ENCODE data around the gene DYTN. TPM values are rescaled to one million over a fixed set of nuclear protein-coding genes. Genes with fewer than 3 reads are reported as not detected.
A peak's percentile ranks its signal among the peaks of the same experiment; 100 is the strongest.

Gene DYTN, protein sequence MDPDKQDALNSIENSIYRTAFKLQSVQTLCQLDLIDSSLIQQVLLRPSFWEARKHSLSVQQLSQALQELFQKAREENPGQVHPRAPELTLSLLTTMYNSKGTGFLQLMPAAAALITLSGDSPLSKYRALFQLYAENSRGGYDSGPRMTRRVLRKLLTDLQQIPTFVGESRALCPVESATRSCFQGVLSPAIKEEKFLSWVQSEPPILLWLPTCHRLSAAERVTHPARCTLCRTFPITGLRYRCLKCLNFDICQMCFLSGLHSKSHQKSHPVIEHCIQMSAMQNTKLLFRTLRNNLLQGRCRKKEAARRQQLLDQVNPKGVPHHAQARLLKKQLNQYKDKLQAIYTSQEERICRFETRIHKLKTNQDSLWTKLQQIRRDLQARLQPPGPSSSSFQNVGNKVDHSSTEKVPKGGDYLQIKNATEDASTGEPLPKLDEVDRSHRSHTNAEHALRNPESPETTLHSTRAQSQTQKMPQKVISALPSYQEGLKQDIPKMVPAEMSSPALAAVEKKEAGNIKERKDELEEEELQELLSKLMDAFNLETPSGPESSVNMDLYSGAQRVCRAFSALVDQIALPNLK
- not detected for total RNA-seq
- 1.2 TPM for total RNA-seq (2013)

DNA sequence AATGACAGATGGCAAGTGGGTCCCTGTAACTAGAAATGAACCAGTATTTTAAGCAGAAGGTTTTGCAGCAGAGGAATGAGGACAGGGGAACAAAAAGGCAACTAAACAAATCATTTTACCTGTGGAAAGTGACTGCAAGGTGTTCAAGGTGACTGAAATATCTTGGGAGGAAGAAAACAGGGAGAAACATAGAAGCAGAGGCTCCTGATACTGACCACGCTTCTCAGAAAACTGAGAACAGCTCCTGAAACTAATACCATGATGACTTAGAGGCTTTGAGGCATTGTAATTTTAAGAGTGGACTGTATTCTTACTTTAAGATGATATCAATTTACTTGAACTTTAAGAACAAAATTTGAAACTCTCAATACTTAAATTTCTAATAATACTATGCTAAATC, at the start of gene DYTN:
Gene DYTN (minus strand): TSS at position 101 of the 400 bp plus-strand sequence. CDS start 117 bp downstream, outside the sequence.
- Mint-ChIP-seq H3K27me3 (ENCODE audit: low read depth in 2 of 2) (peaks cover 20 to 25% of the 10 kb centered on the region in 2 donors), H3K9me3 (peaks cover 0 to 2% of the 10 kb centered on the region in 2 donors), H3K4me3 (no peak within 1 kb of the TSS), H3K4me1 (no peaks in the 10 kb centered on the region), H3K27ac (no peak within 1 kb of the TSS), H3K36me3 (no peaks in the 10 kb centered on the region)
- 90% methylated on average over 1 of the region's 1 CpG for WGBS (ENCODE audit: insufficient coverage)
- ATAC-seq, result no peak
- H3K4me3 ChIP-seq (ENCODE audit: low read length), result no peak within 1 kb of the TSS
- no peaks in the 10 kb centered on the region for H3K4me1 ChIP-seq (ENCODE audit: control insufficient read depth, insufficient read depth, low read length)
- no peaks in the 10 kb centered on the region for H3K9me3 ChIP-seq (ENCODE audit: control insufficient read depth, insufficient read depth, low read length)
- H3K27me3 ChIP-seq (ENCODE audit: control insufficient read depth, insufficient read depth, low read length), result no peaks in the 10 kb centered on the region
- DNase-seq, result no peak
- TF ChIP-seq, protein P1, sequence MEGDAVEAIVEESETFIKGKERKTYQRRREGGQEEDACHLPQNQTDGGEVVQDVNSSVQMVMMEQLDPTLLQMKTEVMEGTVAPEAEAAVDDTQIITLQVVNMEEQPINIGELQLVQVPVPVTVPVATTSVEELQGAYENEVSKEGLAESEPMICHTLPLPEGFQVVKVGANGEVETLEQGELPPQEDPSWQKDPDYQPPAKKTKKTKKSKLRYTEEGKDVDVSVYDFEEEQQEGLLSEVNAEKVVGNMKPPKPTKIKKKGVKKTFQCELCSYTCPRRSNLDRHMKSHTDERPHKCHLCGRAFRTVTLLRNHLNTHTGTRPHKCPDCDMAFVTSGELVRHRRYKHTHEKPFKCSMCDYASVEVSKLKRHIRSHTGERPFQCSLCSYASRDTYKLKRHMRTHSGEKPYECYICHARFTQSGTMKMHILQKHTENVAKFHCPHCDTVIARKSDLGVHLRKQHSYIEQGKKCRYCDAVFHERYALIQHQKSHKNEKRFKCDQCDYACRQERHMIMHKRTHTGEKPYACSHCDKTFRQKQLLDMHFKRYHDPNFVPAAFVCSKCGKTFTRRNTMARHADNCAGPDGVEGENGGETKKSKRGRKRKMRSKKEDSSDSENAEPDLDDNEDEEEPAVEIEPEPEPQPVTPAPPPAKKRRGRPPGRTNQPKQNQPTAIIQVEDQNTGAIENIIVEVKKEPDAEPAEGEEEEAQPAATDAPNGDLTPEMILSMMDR (IDR thresholded peaks at IDR 0.05), result no peak
- H3K36me3 ChIP-seq (ENCODE audit: control insufficient read depth, insufficient read depth, low read length), result no peaks in the 10 kb centered on the region
- no peak within 1 kb of the TSS for H3K27ac ChIP-seq (ENCODE audit: low read length)
- intact Hi-C loops (cut with micrococcal nuclease), result no loop called here

DNA sequence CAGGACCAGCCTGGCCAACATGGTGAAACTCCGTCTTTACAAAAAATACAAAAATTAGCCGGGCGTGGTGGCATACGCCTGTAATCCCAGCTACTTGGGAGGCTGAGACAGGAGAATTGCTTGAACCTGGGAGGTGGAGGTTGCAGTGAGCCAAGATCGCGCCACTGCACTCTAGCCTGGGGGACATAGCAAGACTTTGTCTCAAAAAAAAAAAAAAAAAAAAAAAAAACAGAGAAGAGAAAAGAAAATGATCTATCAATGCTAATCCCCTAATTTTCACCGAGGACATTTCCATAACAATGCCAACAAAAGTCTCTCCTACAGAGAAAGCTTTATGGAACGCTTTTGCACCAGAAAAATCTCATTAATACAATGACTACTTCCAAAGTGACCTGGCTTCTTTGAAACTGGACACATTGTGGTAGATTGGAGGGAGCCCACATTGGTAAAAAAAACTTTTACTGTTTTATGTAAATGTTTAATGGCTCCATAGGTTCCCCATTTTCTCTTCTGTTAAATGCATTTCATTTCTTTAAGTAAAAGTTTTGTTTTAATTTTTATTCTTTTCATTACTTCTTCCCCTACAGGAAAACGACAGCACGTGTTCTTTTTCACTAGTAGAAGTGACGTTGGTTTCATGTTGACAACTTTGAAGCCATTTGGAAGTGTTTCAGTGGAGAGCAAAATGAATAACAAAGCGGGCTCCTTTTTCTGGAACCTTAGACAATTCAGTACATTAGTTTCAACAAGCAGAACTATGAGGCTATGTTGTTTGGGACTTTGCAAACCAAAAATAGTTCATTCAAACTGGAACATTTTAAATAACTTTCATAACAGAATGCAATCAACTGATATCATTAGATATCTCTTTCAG, 48.1 kb upstream of the DYTN start:
- Histone ChIP-seq H3K27me3 (ENCODE audit: control insufficient read depth, insufficient read depth, low read length) (peaks cover 2% of the 10 kb centered on the region), H3K9me3 (ENCODE audit: control insufficient read depth, insufficient read depth, low read length) (no peaks in the 10 kb centered on the region), H3K27ac (ENCODE audit: low read length) (peak overlapping the region; percentile 86), H3K36me3 (ENCODE audit: control insufficient read depth, insufficient read depth, low read length) (peaks cover 22% of the 10 kb centered on the region), H3K4me3 (ENCODE audit: low read length) (peak overlapping the region; percentile 54), H3K4me1 (ENCODE audit: control insufficient read depth, insufficient read depth, low read length) (peaks cover 11% of the 10 kb centered on the region)
- Mint-ChIP-seq H3K4me3 (peak overlapping the region; percentile 91), H3K9me3 (no peaks in the 10 kb centered on the region), H3K27me3 (ENCODE audit: low read depth in 2 of 2) (peaks cover 0 to 2% of the 10 kb centered on the region in 2 donors), H3K27ac (peak overlapping the region in 1 of 2 donors; percentile 92), H3K36me3 (no peaks in the 10 kb centered on the region), H3K4me1 (peaks cover 19 to 22% of the 10 kb centered on the region in 2 donors)
- no peak for ATAC-seq
- TF ChIP-seq, protein P1 (IDR thresholded peaks at IDR 0.05), result no peak
- DNase-seq, result no peak
- intact Hi-C loops (cut with micrococcal nuclease), result loop anchor here (5.0 kb wide), 2 partner anchors 401 to 861 kb away; partner anchors contain the start of genes KLF7 and METTL21A
- WGBS (ENCODE audit: insufficient coverage), result 22% methylated on average over 5 of the region's 12 CpGs

DNA sequence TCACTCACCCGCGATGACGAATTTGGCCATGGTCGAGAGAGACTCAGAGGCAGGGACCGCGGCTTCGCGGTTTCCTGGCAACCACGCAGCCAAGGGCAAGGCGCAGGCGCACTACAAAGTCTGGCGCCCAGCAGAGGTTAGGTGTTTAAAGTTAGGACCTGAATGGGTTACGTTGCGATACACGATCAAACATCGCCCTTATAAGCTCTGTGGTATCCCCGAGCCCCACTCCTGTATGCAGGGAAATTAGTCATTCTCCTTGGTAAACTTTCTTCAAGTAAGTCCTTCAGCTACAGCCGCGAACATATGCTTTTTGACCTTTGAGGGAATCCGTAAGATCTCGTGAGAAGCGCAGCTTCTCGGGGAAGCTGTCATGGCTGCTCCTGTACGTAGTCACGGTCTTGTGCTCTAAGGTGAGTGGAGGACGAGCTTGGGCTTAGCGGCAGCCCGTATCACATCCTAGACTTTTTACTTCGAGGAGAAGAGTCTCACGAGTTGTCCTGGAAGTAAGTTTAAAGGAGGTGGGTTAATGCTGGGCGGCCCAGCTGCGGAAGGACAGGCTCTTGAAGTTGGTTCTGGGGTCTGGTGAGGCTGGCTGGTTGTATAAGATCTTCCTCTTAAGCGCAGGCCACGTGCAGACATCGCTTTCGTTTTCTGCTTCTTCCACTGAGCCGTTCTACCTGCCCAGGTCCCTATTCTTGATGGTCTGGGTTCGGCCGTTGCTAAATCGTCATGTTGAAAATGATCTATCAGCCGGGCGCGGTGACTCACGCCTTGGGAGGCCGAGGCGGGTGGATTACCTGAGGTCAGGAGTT, 47.3 kb upstream of the DYTN start, which contains the start of the genes FASTKD2 and MDH1B:
Gene FASTKD2 (plus strand): TSS at position 365 of the 815 bp plus-strand sequence. CDS start 1,088 bp downstream, outside the sequence.
Gene MDH1B (minus strand): TSS at position 87 of the 815 bp plus-strand sequence. CDS start 57 bp downstream, at position 30.
- Mint-ChIP-seq H3K4me1 (peaks cover 19 to 22% of the 10 kb centered on the region in 2 donors), H3K4me3 (peak within 1 kb of the TSS; percentile 91), H3K27ac (peak within 1 kb of the TSS in 1 of 2 donors; percentile 92), H3K36me3 (no peaks in the 10 kb centered on the region), H3K27me3 (ENCODE audit: low read depth in 2 of 2) (peaks cover 0 to 2% of the 10 kb centered on the region in 2 donors), H3K9me3 (no peaks in the 10 kb centered on the region)
- Histone ChIP-seq H3K4me3 (ENCODE audit: low read length) (peak within 1 kb of the TSS; percentile 54), H3K27me3 (ENCODE audit: control insufficient read depth, insufficient read depth, low read length) (peaks cover 2% of the 10 kb centered on the region), H3K36me3 (ENCODE audit: control insufficient read depth, insufficient read depth, low read length) (peaks cover 16% of the 10 kb centered on the region), H3K27ac (ENCODE audit: low read length) (peak within 1 kb of the TSS; percentile 86), H3K9me3 (ENCODE audit: control insufficient read depth, insufficient read depth, low read length) (no peaks in the 10 kb centered on the region), H3K4me1 (ENCODE audit: control insufficient read depth, insufficient read depth, low read length) (peaks cover 11% of the 10 kb centered on the region)
- under 1% methylated on average over 46 of the region's 46 CpGs for WGBS (ENCODE audit: insufficient coverage)
- TF ChIP-seq, protein P1 (IDR thresholded peaks at IDR 0.05), result no peak
- DNase-seq (peak; percentile 81 to 93), ATAC-seq (peak; percentile 86 to 94 (median 87))
- intact Hi-C loops (cut with micrococcal nuclease), result loop anchor here (1.0 to 5.0 kb wide), 4 partner anchors 15 to 862 kb away; partner anchors contain the start of genes CREB1, KLF7 and METTL21A

All from natural killer cell (primary cell).